ENCODE measurements around the gene TAOK2. TPM values are rescaled to one million over a fixed set of nuclear protein-coding genes. Genes with fewer than 3 reads are reported as not detected.

Gene TAOK2
- total and polyA plus RNA-seq, 2 of the 13 experiments (the other 11 are each of a cell fraction or from before 2014, with no cell fraction given) = 17.4 to 43.2 TPM

DNA sequence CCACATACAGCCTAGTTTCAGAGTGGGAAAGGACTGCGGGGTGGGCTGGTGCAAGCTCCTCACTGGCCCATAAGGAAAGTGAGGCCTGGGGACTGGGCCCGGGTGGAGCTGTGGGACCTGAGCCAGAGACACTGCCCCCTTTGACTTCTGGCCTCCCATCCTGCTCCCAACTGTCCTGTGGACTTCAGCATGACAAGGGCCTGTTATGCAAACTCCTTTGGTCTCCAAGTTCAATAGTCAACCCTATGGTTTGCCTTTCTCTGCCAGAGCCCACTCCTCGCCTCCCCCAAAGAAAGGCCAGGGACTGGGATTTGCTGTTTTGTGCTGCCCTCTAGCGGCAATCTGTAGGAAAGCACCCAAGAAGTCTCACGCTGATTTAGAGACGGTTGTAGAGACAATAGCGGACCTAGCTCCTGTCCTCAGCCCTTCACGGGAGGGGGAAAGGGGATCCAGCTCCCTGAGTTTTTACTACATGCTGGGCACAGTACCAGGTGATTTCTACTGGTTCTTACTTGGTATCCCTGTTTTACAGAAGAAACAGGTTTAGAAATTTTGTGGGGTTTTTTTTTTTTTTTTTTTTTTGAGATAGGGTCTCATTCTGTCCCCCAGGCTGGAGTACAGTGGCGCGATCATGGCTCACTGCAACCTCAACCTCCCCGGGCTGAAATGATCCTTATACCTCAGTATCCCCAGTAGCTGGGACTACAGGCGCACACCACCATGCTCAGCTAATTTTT is 58.6 kb downstream of the TAOK2 start:
- in situ Hi-C loops (cut with HindIII; ENCODE audit: extremely low pct_ligation_motif_present, low pct_unique_long_range_greater_than_20kb) (loop anchor here (10.0 kb wide), 1 partner anchor 337 kb away; no protein-coding TSS in a partner anchor), intact Hi-C loops (cut with micrococcal nuclease; ENCODE audit: unreplicated experiment) (loop anchor here (5.0 kb wide), 1 partner anchor 330 kb away; no protein-coding TSS in a partner anchor)
- H4K20me1 ChIP-seq (ENCODE audit: insufficient read depth, low read length) = no peaks in the 10 kb centered on the region; the same call in 1 of the 2 replicates
- H3K9me3 ChIP-seq (ENCODE audit: low read length) = no peaks in the 10 kb centered on the region
- ChIA-PET CTCF (ENCODE audit: low intra/inter-chr PET ratio, low total read pairs) (interaction anchor here (1.1 to 2.7 kb wide), 3 partner anchors 21 to 332 kb away, joined by 4 to 11 read pairs (median 5); a partner anchor contains a TSS), POLR2A (interaction anchor here (1.0 to 1.7 kb wide), 9 partner anchors 22 to 387 kb away, joined by 3 to 6 read pairs (median 3); partner anchors contain the start of genes ALDOA, DOC2A, INO80E and KCTD13)
- DNase-seq (ENCODE audit: low spot score) = peak; percentile 82
- no peaks in the 10 kb centered on the region for H3K79me2 ChIP-seq (ENCODE audit: insufficient read depth, low read length)
- no peaks in the 10 kb centered on the region for H3K36me3 ChIP-seq (replicated peaks in 1 of 2; ENCODE audit: control insufficient read depth in 1 of 2, insufficient read depth in 2 of 2, low read length in 2 of 2)
- no TSS peak for BruUV-seq (replicated peaks)
- H3K27me3 ChIP-seq (ENCODE audit: control insufficient read depth in 1 of 2, insufficient read depth in 2 of 2, low read length in 2 of 2) = peaks cover 11 to 51% of the 10 kb centered on the region in 2 experiments
- no peak overlapping the region for H3K4me3 ChIP-seq (replicated peaks in 1 of 3; ENCODE audit: insufficient read depth in 1 of 3, low read depth in 2 of 3, low read length in 3 of 3)
- ATAC-seq = peak; percentile 65
- no peak overlapping the region for H3K9ac ChIP-seq (ENCODE audit: insufficient read depth, low read depth, low read length)
- H3K4me2 ChIP-seq (ENCODE audit: low read depth, low read length) = peak overlapping the region; percentile 33
- H3K27ac ChIP-seq (ENCODE audit: extremely low read length, insufficient read depth, low read length) = no peak overlapping the region
- peaks cover 23% of the 10 kb centered on the region for H3K4me1 ChIP-seq (ENCODE audit: insufficient read depth, low read length)
- peak; percentile 93 for FAIRE-seq
- H2AFZ ChIP-seq (ENCODE audit: low read length) = no peak overlapping the region
- WGBS (ENCODE audit: low lambda C conversion rate) = 17% methylated on average over 12 of the region's 12 CpGs
- 0 out of 2 replicates have a peak, but pooled peaks have one; percentile 24 for TF ChIP-seq NFKBIZ (CRISPR knock-in tag; IDR thresholded peaks at IDR 0.05)
- TF ChIP-seq ELF3 (CRISPR knock-in tag; IDR thresholded peaks at IDR 0.05) = no peak
- TF ChIP-seq, protein P1, sequence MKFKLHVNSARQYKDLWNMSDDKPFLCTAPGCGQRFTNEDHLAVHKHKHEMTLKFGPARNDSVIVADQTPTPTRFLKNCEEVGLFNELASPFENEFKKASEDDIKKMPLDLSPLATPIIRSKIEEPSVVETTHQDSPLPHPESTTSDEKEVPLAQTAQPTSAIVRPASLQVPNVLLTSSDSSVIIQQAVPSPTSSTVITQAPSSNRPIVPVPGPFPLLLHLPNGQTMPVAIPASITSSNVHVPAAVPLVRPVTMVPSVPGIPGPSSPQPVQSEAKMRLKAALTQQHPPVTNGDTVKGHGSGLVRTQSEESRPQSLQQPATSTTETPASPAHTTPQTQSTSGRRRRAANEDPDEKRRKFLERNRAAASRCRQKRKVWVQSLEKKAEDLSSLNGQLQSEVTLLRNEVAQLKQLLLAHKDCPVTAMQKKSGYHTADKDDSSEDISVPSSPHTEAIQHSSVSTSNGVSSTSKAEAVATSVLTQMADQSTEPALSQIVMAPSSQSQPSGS (CRISPR knock-in tag; IDR thresholded peaks at IDR 0.05) = 0 out of 2 replicates have a peak, but pooled peaks have one; percentile 32
- no peak for TF ChIP-seq ZSCAN21 (CRISPR knock-in tag; IDR thresholded peaks at IDR 0.05; ENCODE audit: borderline replicate concordance)
- no peak for TF ChIP-seq ZNF552 (CRISPR knock-in tag; IDR thresholded peaks at IDR 0.05; ENCODE audit: borderline replicate concordance)
- TF ChIP-seq, protein P2, sequence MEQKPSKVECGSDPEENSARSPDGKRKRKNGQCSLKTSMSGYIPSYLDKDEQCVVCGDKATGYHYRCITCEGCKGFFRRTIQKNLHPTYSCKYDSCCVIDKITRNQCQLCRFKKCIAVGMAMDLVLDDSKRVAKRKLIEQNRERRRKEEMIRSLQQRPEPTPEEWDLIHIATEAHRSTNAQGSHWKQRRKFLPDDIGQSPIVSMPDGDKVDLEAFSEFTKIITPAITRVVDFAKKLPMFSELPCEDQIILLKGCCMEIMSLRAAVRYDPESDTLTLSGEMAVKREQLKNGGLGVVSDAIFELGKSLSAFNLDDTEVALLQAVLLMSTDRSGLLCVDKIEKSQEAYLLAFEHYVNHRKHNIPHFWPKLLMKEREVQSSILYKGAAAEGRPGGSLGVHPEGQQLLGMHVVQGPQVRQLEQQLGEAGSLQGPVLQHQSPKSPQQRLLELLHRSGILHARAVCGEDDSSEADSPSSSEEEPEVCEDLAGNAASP (CRISPR knock-in tag; IDR thresholded peaks at IDR 0.05; ENCODE audit: borderline replicate concordance) = peak; percentile 75; the same call in 1 of the 2 replicates
- TF ChIP-seq, protein P3, sequence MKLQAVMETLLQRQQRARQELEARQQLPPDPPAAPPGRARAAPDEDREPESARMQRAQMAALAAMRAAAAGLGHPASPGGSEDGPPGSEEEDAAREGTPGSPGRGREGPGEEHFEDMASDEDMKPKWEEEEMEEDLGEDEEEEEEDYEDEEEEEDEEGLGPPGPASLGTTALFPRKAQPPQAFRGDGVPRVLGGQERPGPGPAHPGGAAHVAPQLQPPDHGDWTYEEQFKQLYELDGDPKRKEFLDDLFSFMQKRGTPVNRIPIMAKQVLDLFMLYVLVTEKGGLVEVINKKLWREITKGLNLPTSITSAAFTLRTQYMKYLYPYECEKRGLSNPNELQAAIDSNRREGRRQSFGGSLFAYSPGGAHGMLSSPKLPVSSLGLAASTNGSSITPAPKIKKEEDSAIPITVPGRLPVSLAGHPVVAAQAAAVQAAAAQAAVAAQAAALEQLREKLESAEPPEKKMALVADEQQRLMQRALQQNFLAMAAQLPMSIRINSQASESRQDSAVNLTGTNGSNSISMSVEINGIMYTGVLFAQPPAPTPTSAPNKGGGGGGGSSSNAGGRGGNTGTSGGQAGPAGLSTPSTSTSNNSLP (IDR thresholded peaks at IDR 0.05; ENCODE audit: low read depth, low read length) = no peak
- TF ChIP-seq ZNF549 (CRISPR knock-in tag; IDR thresholded peaks at IDR 0.05) = no peak
- TF ChIP-seq ZBTB7A (CRISPR knock-in tag; IDR thresholded peaks at IDR 0.05) = no peak
- TF ChIP-seq ZNF3 (CRISPR knock-in tag; IDR thresholded peaks at IDR 0.05) = no peak
- no peak for TF ChIP-seq SP140L (CRISPR knock-in tag; IDR thresholded peaks at IDR 0.05; ENCODE audit: borderline replicate concordance)
- TF ChIP-seq CCAR2 (optimal IDR thresholded peaks at IDR 0.05; ENCODE audit: low read depth, low read length) = peak; percentile 57
- no peak for TF ChIP-seq CHD4 (IDR thresholded peaks at IDR 0.05; ENCODE audit: borderline replicate concordance, low read length)
- TF ChIP-seq PPARG (CRISPR knock-in tag; conservative IDR thresholded peaks at IDR 0.05) = 0 out of 2 replicates have a peak, but pooled peaks have one; percentile 32
- TF ChIP-seq HNF4G (IDR thresholded peaks at IDR 0.05; ENCODE audit: borderline replicate concordance, low read depth, low read length) = 0 out of 2 replicates have a peak, but pooled peaks have one; percentile 57
- no peak for TF ChIP-seq HNF4G (CRISPR knock-in tag; IDR thresholded peaks at IDR 0.05; ENCODE audit: borderline replicate concordance, low read depth)
- peak; percentile 72 for TF ChIP-seq ZNF781 (CRISPR knock-in tag; IDR thresholded peaks at IDR 0.05; ENCODE audit: borderline replicate concordance, not compliant biosample characterization)
- TF ChIP-seq ERF (CRISPR knock-in tag; IDR thresholded peaks at IDR 0.05) = peak; percentile 46; the same call in 1 of the 2 replicates
- no peak for TF ChIP-seq KLF12 (CRISPR knock-in tag; IDR thresholded peaks at IDR 0.05; ENCODE audit: borderline replicate concordance)
- no peak for TF ChIP-seq ZNF678 (CRISPR knock-in tag; IDR thresholded peaks at IDR 0.05)

Data from HepG2 (cell line).